PC-3 (cell line): ENCODE data around the gene AGAP1. TPM values are rescaled to one million over a fixed set of nuclear protein-coding genes. Genes with fewer than 3 reads are reported as not detected.
A peak's percentile ranks its signal among the peaks of the same experiment; 100 is the strongest.

Experiments used
- ATAC-seq: fragments of 200-7000 bp; cut with Tn5 transposase; 2 replicates; pipeline ENCODE4 v1.9.1; 2020; ENCODE audit warnings: mild to moderate bottlenecking, moderate library complexity
- Bru-seq: library from RNA; stranded (reverse); fragments of 400-500 nt; gene quantifications from one replicate; lab custom pipeline; 2021; lab: Mats Ljungman, UMichigan
- BruChase-seq, 2 experiments: library from RNA; stranded (reverse); fragments of 400-500 nt; gene quantifications; one replicate each; lab custom pipeline; 2021; lab: Mats Ljungman, UMichigan
- BruUV-seq: library from RNA; stranded (reverse); fragments of 400-500 nt; replicated peaks from 2 replicates; lab custom pipeline; 2021; lab: Mats Ljungman, UMichigan
- CTCF ChIA-PET: fragments of 300-600 bp; sonication (Branson Sonifier 250); formaldehyde crosslinking; loops from one replicate; lab custom pipeline; 2022; ENCODE audit warnings: antibody characterized with exemption; lab: Charles Lee
- POLR2A ChIA-PET: fragments of 300-600 bp; sonication (Branson Sonifier 250); formaldehyde crosslinking; loops from one replicate; lab custom pipeline; 2022; ENCODE audit warnings: antibody characterized with exemption; ENCODE audit not compliant: unreplicated experiment; lab: Charles Lee
- DNase-seq: peaks from one replicate; pipeline ENCODE4 v3.0.0-alpha.2; 2015
- H2AFZ ChIP-seq: fragments of 300-600 bp; sonication (generic); 2 replicates; pipeline ENCODE4 v1.6.0; 2016; ENCODE audit warnings: antibody characterized with exemption, low read length
- H3F3A ChIP-seq: fragments of 300-600 bp; sonication (generic); one replicate; pipeline ENCODE4 v1.6.0; 2017; ENCODE audit warnings: antibody characterized with exemption, low read length, control low read depth, mild to moderate bottlenecking; ENCODE audit not compliant: unreplicated experiment
- H3K27ac ChIP-seq: fragments of 300-600 bp; sonication (generic); 2 replicates; pipeline ENCODE4 v1.5.1; 2016; ENCODE audit warnings: mild to moderate bottlenecking, low read length
- H3K27me3 ChIP-seq: fragments of 300-600 bp; sonication (generic); 2 replicates; pipeline ENCODE4 v1.6.1; 2016; ENCODE audit warnings: low read length, mixed read lengths
- H3K36me3 ChIP-seq: fragments of 300-600 bp; sonication (generic); 2 replicates; pipeline ENCODE4 v1.6.1; 2016; ENCODE audit warnings: low read depth, mixed run types, low read length, mixed read lengths
- H3K4me1 ChIP-seq: fragments of 300-600 bp; sonication (generic); 2 replicates; pipeline ENCODE4 v1.5.1; 2016; ENCODE audit warnings: low read length; ENCODE audit not compliant: insufficient read depth
- H3K4me2 ChIP-seq: fragments of 300-600 bp; sonication (generic); 2 replicates; pipeline ENCODE4 v1.6.0; 2016; ENCODE audit warnings: low read length
- H3K4me3 ChIP-seq: fragments of 300-600 bp; sonication (generic); 2 replicates; pipeline ENCODE4 v1.5.1; 2016; ENCODE audit warnings: mild to moderate bottlenecking, low read length, mixed read lengths
- H3K79me2 ChIP-seq: fragments of 300-600 bp; sonication (generic); 2 replicates; pipeline ENCODE4 v1.6.1; 2017; ENCODE audit warnings: low read length, mixed read lengths
- H3K9ac ChIP-seq: fragments of 300-600 bp; sonication (generic); 2 replicates; pipeline ENCODE4 v1.6.0; 2016; ENCODE audit warnings: mild to moderate bottlenecking, low read length
- H3K9me2 ChIP-seq: fragments of 300-600 bp; sonication (generic); replicated peaks from 2 replicates; pipeline ENCODE4 v1.6.1; 2016; ENCODE audit warnings: mixed run types, low read length, mixed read lengths
- H3K9me3 ChIP-seq: fragments of 300-600 bp; sonication (generic); 2 replicates; pipeline ENCODE4 v1.6.1; 2016; ENCODE audit warnings: low read length, mixed read lengths
- H4K20me1 ChIP-seq: fragments of 300-600 bp; sonication (generic); 2 replicates; pipeline ENCODE4 v1.6.1; 2016; ENCODE audit warnings: low read length, mixed read lengths
- CTCF ChIP-seq: fragments of 300-600 bp; sonication (generic); conservative IDR thresholded peaks from 2 replicates; pipeline ENCODE4 v1.5.1; 2017; ENCODE audit warnings: antibody characterized with exemption, low read depth, mild to moderate bottlenecking, low read length
- EZH2 ChIP-seq: fragments of 300-600 bp; sonication (generic); IDR thresholded peaks from one replicate; pipeline ENCODE4 v1.6.1; 2017; ENCODE audit warnings: antibody characterized with exemption, mild to moderate bottlenecking, low read length; ENCODE audit not compliant: unreplicated experiment
- EZH2phosphoT487 ChIP-seq: fragments of 300-600 bp; sonication (generic); IDR thresholded peaks from 2 replicates; pipeline ENCODE4 v1.6.1; 2018; ENCODE audit warnings: mild to moderate bottlenecking, antibody characterized with exemption, low read length, borderline replicate concordance
- intact Hi-C: fragments of 100-400 bp; cut with micrococcal nuclease; formaldehyde crosslinking; loops from 2 replicates; pipeline ENCODE4 v1.9.0; 2023
- long read RNA-seq: library from polyadenylated mRNA; unstranded; transcript quantifications from one replicate; pipeline ENCODE4 v2.0.0, GENCODE V29; 2021; ENCODE audit not compliant: unreplicated experiment
- total RNA-seq: library from RNA; depleted of rRNA; stranded (reverse); fragments of >200 nt; gene quantifications from 2 replicates; pipeline ENCODE4 v1.2.3, GENCODE V29; 2014; rRNA removed

Gene AGAP1
- total RNA-seq, result 28.6 and 31.0 TPM in 2 replicates
- Bru-seq, nascent RNA, result percentile 87 among the genes with signal in this experiment
- percentile 77 among the genes with signal in this experiment for BruChase-seq, experiment 1, labeled RNA remaining after a 6-hour chase
- percentile 83 among the genes with signal in this experiment for BruChase-seq, experiment 2, labeled RNA remaining after a 2-hour chase
- long read RNA-seq, full-length matches to known transcripts, result 4 of 85 reads
- long read RNA-seq, partial matches to known transcripts, result 12 of 85 reads
- long read RNA-seq, other reads (novel, unspliced or antisense), result 69 of 85 reads

GRCh38 chr2:235493775-235494715 lies at the start of gene AGAP1:
Gene AGAP1, plus strand, starts transcription at chr2:235494043.
- Histone ChIP-seq H3K9me2 (no peaks in the 10 kb centered on the region), H3K27ac (peak within 1 kb of the TSS; percentile 54), H3K9ac (peak within 1 kb of the TSS; percentile 78), H3K36me3 (no peaks in the 10 kb centered on the region), H3F3A (no peaks in the 10 kb centered on the region), H3K79me2 (peaks cover 45% of the 10 kb centered on the region), H4K20me1 (peaks cover 32% of the 10 kb centered on the region), H3K4me2 (peak within 1 kb of the TSS; percentile 87), H2AFZ (peak within 1 kb of the TSS; percentile 95), H3K27me3 (no peaks in the 10 kb centered on the region), H3K9me3 (no peaks in the 10 kb centered on the region), H3K4me1 (peaks cover 20% of the 10 kb centered on the region), H3K4me3 (peak within 1 kb of the TSS; percentile 81)
- TF ChIP-seq CTCF (no peak), EZH2 (no peak), EZH2phosphoT487 (no peak)
- ChIA-PET CTCF (interaction anchor here (0.5 to 0.7 kb wide), 2 partner anchors 58 to 946 kb away, joined by 3 to 4 read pairs; no protein-coding TSS in a partner anchor), POLR2A (no interaction called here)
- peak; percentile 80 for ATAC-seq
- peak; percentile 90 for DNase-seq
- no TSS peak for BruUV-seq
- intact Hi-C loops, result loop anchor here (2.0 to 10.0 kb wide), 2 partner anchors 101 to 251 kb away; no protein-coding TSS in a partner anchor

GRCh38 chr2:235444101-235444597 lies 49.7 kb upstream of the AGAP1 start:
- H2AFZ ChIP-seq, result no peak overlapping the region
- H3K9me2 ChIP-seq, result no peaks in the 10 kb centered on the region
- no peaks in the 10 kb centered on the region for H3K36me3 ChIP-seq
- ATAC-seq, result no peak; the same call in 1 of the 2 replicates
- no peaks in the 10 kb centered on the region for H3K4me1 ChIP-seq
- no peak overlapping the region for H3K4me2 ChIP-seq
- intact Hi-C loops, result no loop called here
- CTCF ChIA-PET, result no interaction called here
- H3K27ac ChIP-seq, result peak overlapping the region; percentile 37
- DNase-seq, result peak; percentile 45
- TF ChIP-seq CTCF (no peak), EZH2phosphoT487 (no peak), EZH2 (no peak)
- no TSS peak for BruUV-seq
- no peaks in the 10 kb centered on the region for H4K20me1 ChIP-seq
- no peak overlapping the region for H3K4me3 ChIP-seq
- H3K9ac ChIP-seq, result no peak overlapping the region
- no peaks in the 10 kb centered on the region for H3K27me3 ChIP-seq
- H3K79me2 ChIP-seq, result no peaks in the 10 kb centered on the region
- POLR2A ChIA-PET, result no interaction called here
- no peaks in the 10 kb centered on the region for H3F3A ChIP-seq
- H3K9me3 ChIP-seq, result no peaks in the 10 kb centered on the region; the same call in 1 of the 2 replicates
